ENCODE results near the gene CAMK2G. TPM values are rescaled to one million over a fixed set of nuclear protein-coding genes. Genes with fewer than 3 reads are reported as not detected.

The CAMK2G gene
- total RNA-seq, 4 donors from 2014 or later = 82.3 to 207 (median 155) TPM

DNA sequence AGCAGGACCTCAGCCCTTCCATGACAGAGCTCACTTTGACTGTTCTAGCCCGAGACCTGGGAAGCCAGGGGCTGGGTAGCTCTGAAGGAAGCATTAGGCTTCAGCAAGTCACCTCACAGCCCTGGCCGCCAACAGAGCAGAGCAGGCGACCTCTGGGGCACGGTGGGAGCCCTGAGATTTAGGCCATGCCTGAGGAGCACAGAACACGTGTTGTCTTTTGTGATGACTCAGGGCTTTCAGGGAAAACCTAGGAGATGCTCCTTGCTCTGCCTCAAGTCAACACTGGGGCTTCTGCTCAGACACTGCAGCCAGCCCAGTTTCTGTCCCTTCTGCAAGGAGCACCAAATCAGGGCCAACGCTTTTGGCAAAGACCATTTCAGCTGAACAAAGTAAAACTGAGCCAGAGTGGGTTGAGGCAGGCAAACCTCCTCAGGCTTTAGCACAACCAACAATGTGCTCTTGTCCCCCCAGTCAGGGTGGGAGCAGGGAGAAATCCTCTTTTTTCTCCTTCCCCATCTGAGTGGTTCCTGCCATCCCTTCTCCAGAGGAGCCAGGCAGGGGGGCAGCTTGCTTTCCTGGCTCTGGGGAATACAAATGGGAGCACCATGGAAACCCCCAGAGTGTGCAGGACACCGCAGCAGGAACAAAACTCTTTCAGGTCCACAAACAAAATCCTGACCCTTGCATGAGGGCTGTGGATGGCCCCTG is 14.4 kb downstream of the CAMK2G start:
- peaks cover 9 to 100% (median 15%) of the 10 kb centered on the region in 3 donors for H3K4me1 ChIP-seq
- peak overlapping the region in 3 of 4 donors; percentile 31 to 90 (median 85) for H3K27ac ChIP-seq
- peaks cover 0 to 45% of the 10 kb centered on the region in 2 donors for H3K36me3 ChIP-seq
- H3K4me3 ChIP-seq = no peak overlapping the region
- 50 to 86% methylated on average over 1 of the region's 7 CpGs for WGBS, 2 donors (ENCODE audit: low coverage in 1 of 2)
- TF ChIP-seq EP300 (IDR thresholded peaks at IDR 0.05) = no peak
- TF ChIP-seq, protein P1, sequence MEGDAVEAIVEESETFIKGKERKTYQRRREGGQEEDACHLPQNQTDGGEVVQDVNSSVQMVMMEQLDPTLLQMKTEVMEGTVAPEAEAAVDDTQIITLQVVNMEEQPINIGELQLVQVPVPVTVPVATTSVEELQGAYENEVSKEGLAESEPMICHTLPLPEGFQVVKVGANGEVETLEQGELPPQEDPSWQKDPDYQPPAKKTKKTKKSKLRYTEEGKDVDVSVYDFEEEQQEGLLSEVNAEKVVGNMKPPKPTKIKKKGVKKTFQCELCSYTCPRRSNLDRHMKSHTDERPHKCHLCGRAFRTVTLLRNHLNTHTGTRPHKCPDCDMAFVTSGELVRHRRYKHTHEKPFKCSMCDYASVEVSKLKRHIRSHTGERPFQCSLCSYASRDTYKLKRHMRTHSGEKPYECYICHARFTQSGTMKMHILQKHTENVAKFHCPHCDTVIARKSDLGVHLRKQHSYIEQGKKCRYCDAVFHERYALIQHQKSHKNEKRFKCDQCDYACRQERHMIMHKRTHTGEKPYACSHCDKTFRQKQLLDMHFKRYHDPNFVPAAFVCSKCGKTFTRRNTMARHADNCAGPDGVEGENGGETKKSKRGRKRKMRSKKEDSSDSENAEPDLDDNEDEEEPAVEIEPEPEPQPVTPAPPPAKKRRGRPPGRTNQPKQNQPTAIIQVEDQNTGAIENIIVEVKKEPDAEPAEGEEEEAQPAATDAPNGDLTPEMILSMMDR (IDR thresholded peaks at IDR 0.05) = no peak
- TF ChIP-seq POLR2A (IDR thresholded peaks at IDR 0.05) = no peak
- no peak for TF ChIP-seq POLR2AphosphoS5 (IDR thresholded peaks at IDR 0.05)
- H3K9me3 ChIP-seq = no peaks in the 10 kb centered on the region
- ATAC-seq = no peak
- no peaks in the 10 kb centered on the region for H3K27me3 ChIP-seq

GRCh38 chr10:73859428-73859783 is 14.9 kb downstream of the CAMK2G start:
- no peak for TF ChIP-seq POLR2A (IDR thresholded peaks at IDR 0.05)
- no peak for TF ChIP-seq EP300 (IDR thresholded peaks at IDR 0.05)
- TF ChIP-seq, protein P1 (IDR thresholded peaks at IDR 0.05) = no peak
- no peak for TF ChIP-seq POLR2AphosphoS5 (IDR thresholded peaks at IDR 0.05)
- peak overlapping the region in 2 of 4 donors; percentile 85 to 90 for H3K27ac ChIP-seq
- H3K9me3 ChIP-seq = no peaks in the 10 kb centered on the region
- H3K4me3 ChIP-seq = no peak overlapping the region
- no peaks in the 10 kb centered on the region for H3K27me3 ChIP-seq
- ATAC-seq = no peak
- WGBS, 2 donors (ENCODE audit: low coverage in 1 of 2) = 79 to 80% methylated on average over 2 to 3 of the region's 5 CpGs
- H3K36me3 ChIP-seq = peaks cover 0 to 42% of the 10 kb centered on the region in 2 donors
- peaks cover 9 to 100% (median 14%) of the 10 kb centered on the region in 3 donors for H3K4me1 ChIP-seq

- Histone ChIP-seq H3K9me3 (no peaks in the 10 kb centered on the region), H3K36me3 (peaks cover 0 to 44% of the 10 kb centered on the region in 2 donors), H3K27me3 (no peaks in the 10 kb centered on the region), H3K27ac (peak overlapping the region in 3 of 4 donors; percentile 85 to 92 (median 90)), H3K4me3 (no peak overlapping the region), H3K4me1 (peaks cover 9 to 100% (median 12%) of the 10 kb centered on the region in 3 donors)
- TF ChIP-seq POLR2A (IDR thresholded peaks at IDR 0.05) = no peak
- no peak for TF ChIP-seq POLR2AphosphoS5 (IDR thresholded peaks at IDR 0.05)
- TF ChIP-seq, protein P1 (IDR thresholded peaks at IDR 0.05) = no peak
- no peak for TF ChIP-seq EP300 (IDR thresholded peaks at IDR 0.05)
- no peak for ATAC-seq
- 78 to 86% methylated on average over 12 to 13 of the region's 13 CpGs for WGBS, 2 donors (ENCODE audit: low coverage in 1 of 2)
Observed at GRCh38 chr10:73858750-73859427, 15.5 kb downstream of the CAMK2G start.

DNA sequence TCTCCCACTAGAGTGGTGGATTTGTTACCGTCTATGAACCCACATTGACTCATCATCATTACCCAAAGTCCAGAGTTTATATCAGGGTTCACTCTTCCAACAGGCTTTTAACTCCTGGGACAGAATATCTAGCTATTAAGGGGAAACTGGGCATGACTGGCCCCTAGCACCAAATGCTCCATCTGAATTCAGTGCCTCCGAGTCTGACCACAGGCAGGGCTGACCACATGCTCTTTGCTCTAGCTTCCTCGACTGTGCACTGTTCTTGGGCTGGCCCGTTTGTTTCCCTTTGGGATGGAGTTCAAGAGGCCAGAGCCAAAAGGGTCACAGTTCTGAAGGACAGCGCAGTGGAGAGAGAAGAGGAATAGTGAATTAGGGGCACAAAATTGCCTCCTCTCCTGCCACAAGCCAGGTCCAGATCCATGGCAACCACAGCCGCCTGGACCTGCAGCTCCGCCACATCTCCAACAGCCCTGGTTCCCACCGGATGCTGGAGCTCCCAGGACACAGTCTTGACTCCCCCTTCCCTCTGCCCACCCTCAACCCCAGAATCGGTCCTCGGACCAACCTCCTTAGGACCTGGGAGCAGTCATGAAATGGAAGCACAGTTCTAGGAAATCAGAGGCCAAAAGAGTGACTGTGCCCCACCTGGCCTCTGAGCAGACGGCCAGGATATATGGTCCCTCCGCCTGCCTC is 16.2 kb downstream of the CAMK2G start:
- H3K36me3 ChIP-seq = peaks cover 0 to 51% of the 10 kb centered on the region in 2 donors
- no peak overlapping the region for H3K4me3 ChIP-seq
- peak overlapping the region; percentile 15 to 92 (median 88) for H3K27ac ChIP-seq
- no peak for TF ChIP-seq POLR2AphosphoS5 (IDR thresholded peaks at IDR 0.05)
- no peak for TF ChIP-seq EP300 (IDR thresholded peaks at IDR 0.05)
- no peak for TF ChIP-seq POLR2A (IDR thresholded peaks at IDR 0.05)
- TF ChIP-seq, protein P1 (IDR thresholded peaks at IDR 0.05) = no peak
- peaks cover 6 to 100% (median 10%) of the 10 kb centered on the region in 3 donors for H3K4me1 ChIP-seq
- ATAC-seq = no peak
- no peaks in the 10 kb centered on the region for H3K27me3 ChIP-seq
- 39 to 60% methylated on average over 5 of the region's 12 CpGs for WGBS, 2 donors (ENCODE audit: low coverage in 1 of 2)
- no peaks in the 10 kb centered on the region for H3K9me3 ChIP-seq
